ENCODE results near the gene TNFRSF1B. TPM values are rescaled to one million over a fixed set of nuclear protein-coding genes. Genes with fewer than 3 reads are reported as not detected.

The TNFRSF1B gene
- total and polyA plus RNA-seq, 9 of the 15 experiments (the other 6 are each of a cell fraction or from before 2014, with no cell fraction given): 8.8 to 91.3 (median 36.0) TPM

- TF ChIP-seq GATAD2A (IDR thresholded peaks at IDR 0.05): peak; percentile 84
- TF ChIP-seq ARNT (IDR thresholded peaks at IDR 0.05): peak; percentile 44 to 85; a peak in 2 of 4 replicates
- peak; percentile 59; the same call in 1 of the 2 replicates for TF ChIP-seq GABPB1 (CRISPR knock-in tag; IDR thresholded peaks at IDR 0.05)
- peak; percentile 39; the same call in 1 of the 2 replicates for TF ChIP-seq ZNF766 (CRISPR knock-in tag; conservative IDR thresholded peaks at IDR 0.05)
- TF ChIP-seq CBX3 (IDR thresholded peaks at IDR 0.05; ENCODE audit: borderline replicate concordance in 1 of 2, low read length in 2 of 2): peak in 1 of 2 experiments; percentile 66; a peak in 1 of 3 replicates
- TF ChIP-seq CBX8 (IDR thresholded peaks at IDR 0.05; ENCODE audit: borderline replicate concordance, extremely low read depth, low read depth, low read length, poor library complexity, severe bottlenecking): no peak
- TF ChIP-seq FOSL1 (tag; conservative IDR thresholded peaks at IDR 0.05): peak; percentile 100
- no peak for TF ChIP-seq MED1 (CRISPR knock-in tag; IDR thresholded peaks at IDR 0.05; ENCODE audit: borderline replicate concordance)
- peak; percentile 86 for TF ChIP-seq CREM (IDR thresholded peaks at IDR 0.05; ENCODE audit: low read depth)
- TF ChIP-seq SAFB (IDR thresholded peaks at IDR 0.05; ENCODE audit: borderline replicate concordance, low read depth, low read length): no peak
- peak; percentile 75 for TF ChIP-seq MTA2 (IDR thresholded peaks at IDR 0.05; ENCODE audit: low read depth)
- TF ChIP-seq PML (IDR thresholded peaks at IDR 0.05; ENCODE audit: low read length): peak; percentile 69; the same call in 1 of the 2 replicates
- TF ChIP-seq REST (IDR thresholded peaks at IDR 0.05; ENCODE audit: borderline replicate concordance): peak; percentile 33; the same call in 1 of the 2 replicates
- TF ChIP-seq REST (CRISPR knock-in tag; IDR thresholded peaks at IDR 0.05; ENCODE audit: low read depth): no peak
- TF ChIP-seq MYBL2 (IDR thresholded peaks at IDR 0.05; ENCODE audit: low read depth): no peak
- TF ChIP-seq MYBL2 (CRISPR knock-in tag; IDR thresholded peaks at IDR 0.05; ENCODE audit: borderline replicate concordance): no peak
- peak; percentile 64; the same call in 1 of the 2 replicates for TF ChIP-seq ZEB2 (IDR thresholded peaks at IDR 0.05)
- TF ChIP-seq NCOA1 (IDR thresholded peaks at IDR 0.05; ENCODE audit: low read depth): peak; percentile 88; the same call in 1 of the 2 replicates
- peak; percentile 69 for TF ChIP-seq SP1 (CRISPR knock-in tag; IDR thresholded peaks at IDR 0.05)
- no peak for TF ChIP-seq ZNF696 (CRISPR knock-in tag; conservative IDR thresholded peaks at IDR 0.05)
- TF ChIP-seq CBX1 (IDR thresholded peaks at IDR 0.05; ENCODE audit: low read depth): no peak; the same call in 1 of the 2 replicates
These were observed 4.9 kb upstream of the TNFRSF1B start (continued) for GRCh38 chr1:12161662-12162458.
